Cortex of kidney (tissue), 1 donor: ENCODE data around the gene MYL5.
"Not testable (repeated sequence)": the region's sequence is repeated elsewhere in the genome, so short reads cannot be mapped to it uniquely, and the experiment has no call there.

Source experiments
- DNase-seq: peaks from one replicate; lab custom pipeline; 2025; lab: John Stamatoyannopoulos, UW

MYL5 gene, protein sequence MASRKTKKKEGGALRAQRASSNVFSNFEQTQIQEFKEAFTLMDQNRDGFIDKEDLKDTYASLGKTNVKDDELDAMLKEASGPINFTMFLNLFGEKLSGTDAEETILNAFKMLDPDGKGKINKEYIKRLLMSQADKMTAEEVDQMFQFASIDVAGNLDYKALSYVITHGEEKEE

DNA sequence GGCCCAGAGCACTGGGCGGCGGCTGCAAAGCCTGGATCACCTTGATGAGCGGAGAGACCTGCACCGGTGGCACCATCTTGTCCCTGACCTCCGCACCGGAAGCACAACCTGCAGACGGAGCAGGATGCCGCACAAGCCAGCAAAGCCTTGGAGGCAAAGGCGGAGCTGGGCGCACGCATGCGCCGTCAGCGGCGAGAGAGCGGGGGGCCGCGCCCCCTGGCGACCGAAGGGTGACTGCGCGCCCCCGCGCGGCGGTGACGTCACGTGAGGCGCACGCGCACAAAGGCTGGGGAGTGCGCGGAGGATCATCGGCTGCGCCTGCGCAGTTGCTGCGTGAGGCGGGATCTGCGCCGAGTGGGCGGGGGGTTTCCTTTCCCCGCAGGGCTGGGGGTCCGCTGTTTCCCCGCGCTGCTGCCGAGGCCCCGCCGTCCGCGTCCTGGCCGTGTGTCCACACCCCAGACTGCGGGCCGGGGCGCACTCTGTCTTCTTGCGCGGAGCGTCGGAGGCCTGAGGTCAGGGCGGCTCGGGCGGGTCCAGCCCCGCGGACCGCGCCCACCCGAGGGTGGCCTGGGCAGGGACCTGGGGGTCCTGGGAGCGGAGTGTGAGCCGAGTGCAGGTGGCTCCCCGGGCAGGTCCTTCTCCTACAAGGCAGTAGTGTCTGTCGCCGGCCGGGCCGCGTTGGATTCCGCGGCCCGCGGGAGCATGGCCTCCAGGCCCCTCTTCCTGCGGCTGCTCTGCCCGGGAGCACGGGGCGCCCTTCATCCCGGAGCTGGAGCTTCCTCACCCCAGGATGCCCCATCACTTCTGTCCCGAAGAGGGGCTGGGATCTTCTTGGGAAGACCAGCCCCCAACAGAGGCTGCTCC is at the start of gene MYL5, which contains the start of gene ATP5ME:
Gene MYL5 (plus strand): TSS at position 371 of the 864 bp plus-strand sequence. CDS start 3,485 bp downstream, outside the sequence.
Gene ATP5ME (minus strand): TSS at position 105 of the 864 bp plus-strand sequence. CDS start 29 bp downstream, at position 76.
- DNase-seq, result peak; percentile 58

DNA sequence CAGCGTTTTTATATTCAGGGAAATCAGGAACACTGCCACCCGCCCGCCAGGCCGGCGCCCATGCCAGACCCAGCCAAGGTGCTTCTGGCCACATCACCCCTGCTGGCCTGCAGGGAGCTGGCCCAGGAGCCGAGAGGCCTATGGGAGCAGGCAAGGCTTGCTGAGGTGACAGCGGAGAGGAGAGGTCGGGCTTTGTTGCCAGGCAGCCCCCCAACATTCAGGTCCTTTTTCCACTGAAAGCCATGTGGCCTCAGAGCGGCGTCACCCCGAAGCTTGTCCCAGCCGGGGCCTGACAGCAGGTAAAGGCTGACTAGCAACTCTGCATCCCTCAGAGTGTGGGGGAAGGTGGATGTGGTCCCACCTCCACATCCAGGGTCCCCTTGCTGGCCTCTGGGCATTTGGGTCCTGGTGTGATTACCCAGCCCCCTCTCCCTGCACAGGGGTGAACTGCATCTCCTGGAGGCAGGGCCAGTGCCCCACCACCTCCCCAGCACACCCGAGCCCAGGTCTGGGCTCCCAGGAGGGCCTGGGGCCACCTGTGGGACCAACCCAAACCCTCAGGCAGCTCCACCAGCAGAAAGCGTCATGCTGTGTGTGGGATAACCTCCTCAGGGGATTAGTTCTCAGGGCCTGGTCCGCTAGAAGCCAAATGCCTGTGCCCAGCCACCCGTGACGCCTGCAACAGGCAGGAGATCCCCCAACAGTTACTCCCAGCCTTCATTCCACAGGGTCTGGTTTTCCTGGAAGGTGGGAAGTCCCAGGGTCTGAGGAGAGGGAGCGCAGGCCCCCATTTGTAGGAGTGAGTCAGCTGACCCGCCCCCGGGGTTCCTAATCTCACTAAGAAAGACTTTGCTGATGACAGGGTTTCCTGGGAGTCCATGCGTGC is 49.4 kb upstream of the MYL5 start, which contains the start of gene PDE6B:
Gene PDE6B (plus strand): TSS at position 869 of the 886 bp plus-strand sequence. CDS start 54 bp downstream, outside the sequence.
- no peak for DNase-seq

DNA sequence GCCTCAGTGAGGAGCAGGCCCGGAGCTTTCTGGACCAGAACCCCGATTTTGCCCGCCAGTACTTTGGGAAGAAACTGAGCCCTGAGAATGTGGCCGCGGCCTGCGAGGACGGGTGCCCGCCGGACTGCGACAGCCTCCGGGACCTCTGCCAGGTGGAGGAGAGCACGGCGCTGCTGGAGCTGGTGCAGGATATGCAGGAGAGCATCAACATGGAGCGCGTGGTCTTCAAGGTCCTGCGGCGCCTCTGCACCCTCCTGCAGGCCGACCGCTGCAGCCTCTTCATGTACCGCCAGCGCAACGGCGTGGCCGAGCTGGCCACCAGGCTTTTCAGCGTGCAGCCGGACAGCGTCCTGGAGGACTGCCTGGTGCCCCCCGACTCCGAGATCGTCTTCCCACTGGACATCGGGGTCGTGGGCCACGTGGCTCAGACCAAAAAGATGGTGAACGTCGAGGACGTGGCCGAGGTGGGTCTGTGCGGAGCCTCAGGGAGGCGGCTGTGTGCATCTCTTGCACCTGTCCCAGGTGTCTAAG is 48.6 kb upstream of the MYL5 start:
- peak; percentile 20 for DNase-seq

DNA sequence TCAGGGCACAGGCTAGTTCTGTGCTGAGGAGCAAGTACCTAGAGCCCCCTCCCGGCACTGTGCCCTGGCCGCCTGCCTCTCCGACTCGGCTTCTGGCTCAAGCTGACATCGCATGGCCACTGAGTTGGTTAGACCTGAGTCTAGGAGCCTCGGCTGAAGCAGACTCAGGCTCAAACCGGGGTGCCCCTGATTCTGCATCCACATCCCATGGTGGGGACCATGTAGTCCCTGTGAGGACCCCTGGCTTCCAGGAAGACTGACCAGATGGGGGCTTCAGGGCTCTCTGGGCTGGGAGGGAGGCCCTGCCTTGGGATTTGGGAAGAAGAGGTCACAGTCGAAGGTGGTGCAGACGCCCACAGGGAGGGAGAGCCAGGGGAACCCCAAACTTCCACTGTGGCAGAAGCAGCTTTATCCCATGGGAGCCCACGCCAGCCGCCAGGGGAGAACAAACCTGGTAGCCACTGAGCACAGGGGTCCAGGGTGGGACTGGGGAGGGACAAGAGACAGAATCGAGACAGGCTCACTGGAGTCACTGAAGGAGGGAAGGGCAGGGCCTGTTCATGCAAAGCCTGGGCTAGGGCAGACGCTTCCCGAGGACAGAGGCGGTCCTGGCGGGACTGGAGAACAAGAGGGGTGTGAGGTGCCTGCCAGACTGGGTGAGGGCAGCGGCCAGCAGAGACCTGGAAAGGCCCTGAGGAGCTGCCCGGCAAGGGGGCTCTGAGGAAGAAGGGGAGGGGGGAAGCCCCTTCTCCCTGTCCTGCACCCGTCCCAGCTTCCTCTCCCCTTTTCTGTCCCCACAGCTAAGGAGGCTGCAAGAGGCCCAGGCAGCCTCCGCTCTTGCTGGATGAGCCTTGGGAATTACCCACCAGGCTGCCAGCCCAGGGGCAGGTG is 47.9 kb upstream of the MYL5 start:
- no peak for DNase-seq

DNA sequence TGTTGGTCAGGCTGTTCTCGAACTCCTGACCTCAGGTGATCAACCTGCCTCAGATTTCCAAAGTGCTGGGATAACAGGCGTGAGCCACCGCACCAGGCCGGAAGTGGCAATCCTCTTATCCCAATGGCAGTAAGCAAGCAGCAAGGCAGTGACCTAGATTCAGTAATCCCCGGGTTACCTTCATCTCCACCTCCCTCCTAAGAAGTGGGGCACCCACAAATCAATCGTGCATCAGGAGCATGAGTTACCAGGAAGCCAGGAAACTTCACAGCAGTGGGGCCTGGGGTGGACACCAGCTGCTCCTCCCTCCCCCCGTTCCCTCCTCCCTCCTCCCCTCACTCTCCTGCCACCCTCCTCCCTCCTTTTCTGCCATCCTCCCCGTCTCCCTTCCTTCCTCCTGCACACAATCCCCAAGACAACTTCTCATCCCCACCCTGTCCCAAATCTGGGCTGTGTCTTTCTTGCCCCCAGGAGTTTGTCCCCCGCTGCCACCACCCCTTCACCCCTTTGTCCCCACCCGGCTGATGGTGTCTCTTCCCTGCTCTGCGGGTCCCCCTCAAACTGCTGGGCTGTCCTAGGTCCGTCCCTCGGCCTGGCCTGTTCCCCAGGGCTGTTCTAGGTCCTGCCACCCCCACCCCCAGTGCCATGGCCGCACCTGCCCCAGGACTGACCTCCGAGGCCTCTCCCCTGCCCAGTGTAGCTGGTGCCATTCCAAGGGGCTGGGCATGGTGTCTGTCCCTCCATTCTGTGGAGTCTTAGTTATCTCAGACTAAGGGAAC is 46.8 kb upstream of the MYL5 start:
- no peak for DNase-seq

DNA sequence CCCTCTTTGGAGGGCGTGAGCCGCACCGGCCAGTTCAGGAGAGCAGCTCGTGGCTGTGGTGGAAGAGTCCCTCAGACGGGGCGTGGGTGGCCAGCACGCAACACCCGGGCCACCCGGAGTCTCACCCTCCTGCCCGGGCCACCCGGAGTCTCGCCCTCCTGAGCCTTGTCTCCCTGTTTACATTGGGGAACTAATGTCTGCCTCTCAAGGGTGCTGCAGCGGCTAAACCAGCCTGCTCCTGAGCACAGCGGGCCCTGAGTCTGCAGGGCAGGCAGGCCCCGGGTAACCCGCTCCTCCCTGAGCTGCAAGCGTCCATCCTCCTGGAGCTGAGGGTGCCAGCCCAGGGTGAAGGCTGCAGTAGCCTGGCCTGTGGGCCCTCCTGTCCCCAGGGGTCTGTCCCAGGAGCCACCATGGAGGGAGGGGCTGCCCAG is 46.0 kb upstream of the MYL5 start:
- no peak for DNase-seq

DNA sequence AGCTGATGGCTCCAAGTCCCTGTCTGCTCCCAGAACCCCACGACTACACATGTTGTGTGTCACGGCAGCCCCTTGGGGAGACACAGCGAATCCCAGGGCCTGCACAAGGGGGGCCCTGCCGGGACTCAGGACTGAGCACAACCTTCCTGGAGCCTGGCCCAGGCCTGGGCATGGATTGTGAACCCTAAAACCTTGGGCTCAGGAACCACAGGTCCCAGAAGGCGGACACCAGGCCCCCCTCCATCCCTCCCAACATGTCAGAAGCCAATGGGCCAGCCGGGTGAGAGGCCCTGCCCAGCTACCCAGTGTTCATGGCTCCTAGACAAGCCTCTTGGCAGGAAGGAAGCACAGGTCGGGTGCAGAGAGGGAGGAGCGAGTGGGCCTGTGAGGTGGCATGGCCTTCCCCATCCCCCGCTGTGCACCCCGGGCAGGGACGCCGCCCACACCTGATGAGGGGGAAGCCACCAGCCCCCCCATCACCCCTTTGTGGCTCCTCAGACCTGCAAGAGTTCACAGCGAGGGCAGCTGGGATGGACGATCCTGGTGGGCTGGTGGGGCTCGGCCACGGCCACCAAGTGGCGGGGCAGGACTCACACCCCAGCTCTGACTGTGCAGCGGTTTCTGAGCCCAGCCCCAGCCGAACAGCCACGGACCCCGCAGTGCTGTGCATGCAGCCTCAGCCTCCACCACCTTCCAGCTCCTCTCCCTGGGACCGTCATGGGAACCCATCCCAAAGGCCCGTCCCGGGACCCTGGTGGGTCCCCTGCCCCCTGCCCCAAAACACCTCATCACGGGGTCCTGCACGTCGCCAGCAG is 45.3 kb upstream of the MYL5 start:
- no peak for DNase-seq

DNA sequence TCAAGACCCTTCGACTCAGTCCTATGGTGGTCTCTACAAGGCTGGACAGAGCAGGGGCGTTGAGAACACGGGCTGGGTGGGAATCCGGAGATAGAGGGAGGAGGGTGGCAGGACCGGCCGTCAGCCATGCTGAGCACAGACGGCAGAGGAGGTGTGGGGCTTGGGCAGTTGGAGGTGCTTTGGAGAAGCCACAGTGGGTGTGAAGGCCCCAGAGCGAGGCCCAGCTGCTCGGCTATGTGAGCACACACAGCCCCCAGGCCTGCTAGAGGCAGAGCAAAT is 44.8 kb upstream of the MYL5 start:
- no peak for DNase-seq

DNA sequence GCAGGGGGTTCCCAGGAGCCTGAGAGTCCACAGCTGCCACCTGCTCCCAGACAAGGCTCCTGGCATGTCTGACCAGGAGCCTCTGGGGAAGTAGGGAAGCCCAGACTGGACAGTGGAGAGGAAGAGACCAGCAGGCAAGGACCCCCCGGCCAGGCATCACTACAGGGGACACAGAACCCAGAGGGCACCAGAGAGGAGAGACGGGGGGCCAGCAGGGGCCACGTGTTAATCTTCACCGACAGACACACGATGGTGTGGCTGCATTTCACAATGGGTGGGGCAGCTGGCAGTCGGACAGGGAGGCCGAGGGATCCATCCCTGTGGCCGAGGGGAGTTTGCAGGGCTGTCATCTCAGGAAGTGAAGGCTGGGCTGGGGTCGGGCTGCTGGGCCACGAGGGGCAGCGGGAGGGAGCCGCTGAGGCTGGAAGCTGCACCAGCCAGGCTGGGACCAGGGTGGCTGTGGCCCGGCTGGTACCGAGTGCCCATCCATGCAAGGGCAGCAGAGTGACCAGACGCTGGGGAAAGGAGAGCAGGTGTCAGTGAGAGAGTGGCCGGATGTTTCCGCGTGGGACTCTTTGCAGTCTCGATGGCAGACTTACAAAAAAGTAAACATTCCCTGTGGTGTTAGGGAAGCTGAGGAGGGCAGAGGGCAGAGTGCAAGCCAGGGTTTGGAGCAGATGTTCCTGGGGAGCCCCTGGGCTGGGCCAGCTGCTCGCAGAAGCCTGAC is 44.3 kb upstream of the MYL5 start:
- DNase-seq, result no peak

DNA sequence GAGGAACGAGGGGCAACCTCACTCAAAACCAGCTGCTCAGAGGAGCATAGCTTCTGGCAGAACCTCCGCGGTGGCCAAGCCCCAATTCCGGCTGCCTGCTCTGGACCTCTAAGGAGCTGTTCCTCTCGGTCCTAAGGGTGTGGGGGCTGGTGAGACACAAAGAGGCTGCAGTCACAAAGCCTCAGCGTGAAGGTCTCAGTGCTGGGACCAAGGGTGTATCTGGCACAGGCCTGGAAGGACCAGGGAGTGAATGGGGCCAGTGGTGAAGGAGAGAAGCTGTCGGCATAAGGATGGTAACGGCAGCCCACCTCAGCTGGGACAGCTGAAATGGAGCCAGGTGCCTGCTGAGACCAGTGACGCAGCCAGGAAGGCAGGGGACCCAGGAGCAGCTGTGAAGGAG is 43.7 kb upstream of the MYL5 start:
- DNase-seq, result no peak

DNA sequence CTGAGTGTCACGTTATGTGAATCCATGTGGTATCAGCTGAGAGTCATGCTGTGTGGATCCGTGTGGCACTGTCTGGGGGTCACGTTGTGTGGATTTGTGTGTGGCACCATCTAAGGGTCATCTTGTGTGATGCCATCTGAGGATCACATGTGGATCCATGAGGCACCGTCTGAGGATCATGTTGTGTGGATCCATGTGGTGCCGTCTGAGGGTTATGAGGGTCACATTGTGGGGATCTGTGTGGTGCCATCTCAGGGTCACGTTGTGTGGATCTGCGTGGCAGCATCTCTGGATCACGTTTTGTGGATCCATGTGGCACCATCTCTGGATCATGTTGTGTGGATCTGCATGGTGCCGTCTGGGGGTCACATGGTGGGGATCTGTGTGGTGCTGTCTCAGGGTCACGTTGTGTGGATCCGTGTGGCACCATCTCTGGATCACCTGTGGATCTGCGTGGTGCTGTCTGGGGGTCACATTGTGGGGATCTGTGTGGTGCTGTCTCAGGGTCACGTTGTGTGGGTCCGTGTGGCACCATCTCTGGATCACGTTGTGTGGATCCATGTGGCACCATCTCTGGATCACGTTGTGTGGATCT is 42.0 kb upstream of the MYL5 start:
- DNase-seq, result no peak

DNA sequence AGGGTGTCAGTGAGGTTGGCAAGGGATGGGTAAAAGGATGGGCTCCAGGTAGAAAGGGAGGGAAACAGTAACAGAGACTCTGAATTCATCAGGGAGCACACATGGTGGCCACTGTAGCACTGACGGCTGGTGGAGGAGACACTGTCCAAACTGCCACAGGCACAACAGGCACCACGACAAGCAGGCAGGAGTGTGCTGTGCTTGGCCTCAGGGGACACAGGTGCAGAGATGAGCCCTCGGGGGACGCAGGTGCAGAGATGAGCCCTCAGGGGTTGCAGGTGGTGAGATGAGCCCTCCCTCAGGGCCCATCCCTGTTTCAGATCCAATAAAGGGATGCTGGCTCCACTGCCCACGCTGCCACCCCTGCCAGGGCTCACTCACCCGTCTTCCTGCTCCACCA is 41.4 kb upstream of the MYL5 start:
- DNase-seq, result no peak

DNA sequence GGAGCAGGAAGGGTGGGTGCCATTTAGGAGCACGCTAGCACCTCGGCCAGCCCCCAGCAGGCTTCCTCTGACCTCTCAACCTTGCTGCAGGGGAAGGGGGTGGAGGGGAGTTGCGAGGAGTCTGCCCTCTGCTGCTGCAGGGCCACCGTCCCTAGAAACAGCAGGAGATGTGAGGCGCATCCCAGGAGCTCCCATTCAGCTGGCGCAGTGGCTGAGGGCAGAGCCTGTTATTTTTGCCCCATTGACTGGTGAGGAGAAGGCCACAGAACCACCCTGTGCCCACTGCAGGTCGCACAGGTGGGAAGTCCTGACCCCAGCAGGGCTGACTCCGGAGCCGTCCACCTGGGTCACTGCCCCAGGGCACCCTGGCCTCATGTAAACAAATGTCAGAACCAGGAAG is 40.9 kb upstream of the MYL5 start:
- DNase-seq, result no peak

DNA sequence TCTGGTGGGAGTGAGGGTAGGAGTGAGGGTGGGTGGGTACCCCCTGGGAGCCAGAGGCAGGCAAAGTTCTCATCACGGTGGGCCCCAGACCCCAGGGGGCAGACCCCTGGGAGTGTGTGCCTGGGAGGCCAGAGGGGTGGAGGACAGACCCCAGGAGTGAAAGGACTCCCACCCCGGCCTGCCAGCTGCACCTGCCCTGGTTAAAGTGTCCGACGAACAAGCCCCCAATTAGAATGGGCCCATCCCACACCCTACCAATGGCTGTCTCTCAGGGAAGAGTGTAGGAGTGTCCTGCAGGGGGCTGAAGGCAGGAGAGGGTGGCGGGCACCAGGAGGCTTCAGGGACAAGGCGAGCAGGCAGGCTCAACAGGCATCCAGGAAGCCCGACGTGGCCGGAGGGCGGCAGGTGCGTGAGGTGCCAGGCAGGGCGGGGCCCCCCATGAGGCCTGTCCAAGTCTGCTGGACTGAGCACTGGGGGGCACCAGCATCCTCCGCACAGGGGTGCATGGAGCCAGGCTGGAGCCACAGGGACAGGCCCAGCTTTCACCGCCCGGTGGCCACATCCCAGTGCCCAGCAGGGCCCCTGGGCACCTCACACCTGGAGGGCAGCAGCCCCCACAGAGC is 40.3 kb upstream of the MYL5 start:
- no peak for DNase-seq

DNA sequence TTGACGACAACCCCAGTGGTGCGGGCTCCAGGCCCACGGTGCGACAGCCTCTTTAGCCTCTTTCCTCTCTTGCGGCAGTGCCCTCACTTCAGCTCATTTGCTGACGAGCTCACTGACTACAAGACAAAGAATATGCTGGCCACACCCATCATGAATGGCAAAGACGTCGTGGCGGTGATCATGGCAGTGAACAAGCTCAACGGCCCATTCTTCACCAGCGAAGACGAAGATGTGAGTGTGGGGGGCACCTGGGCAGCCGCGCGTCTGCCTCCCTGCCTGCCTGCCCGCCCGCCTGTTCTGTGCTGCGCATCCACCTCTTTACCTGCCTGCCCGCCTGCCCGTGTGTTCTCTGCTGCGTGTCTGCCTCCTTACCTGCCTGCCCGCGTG is 39.8 kb upstream of the MYL5 start:
- DNase-seq, result no peak

DNA sequence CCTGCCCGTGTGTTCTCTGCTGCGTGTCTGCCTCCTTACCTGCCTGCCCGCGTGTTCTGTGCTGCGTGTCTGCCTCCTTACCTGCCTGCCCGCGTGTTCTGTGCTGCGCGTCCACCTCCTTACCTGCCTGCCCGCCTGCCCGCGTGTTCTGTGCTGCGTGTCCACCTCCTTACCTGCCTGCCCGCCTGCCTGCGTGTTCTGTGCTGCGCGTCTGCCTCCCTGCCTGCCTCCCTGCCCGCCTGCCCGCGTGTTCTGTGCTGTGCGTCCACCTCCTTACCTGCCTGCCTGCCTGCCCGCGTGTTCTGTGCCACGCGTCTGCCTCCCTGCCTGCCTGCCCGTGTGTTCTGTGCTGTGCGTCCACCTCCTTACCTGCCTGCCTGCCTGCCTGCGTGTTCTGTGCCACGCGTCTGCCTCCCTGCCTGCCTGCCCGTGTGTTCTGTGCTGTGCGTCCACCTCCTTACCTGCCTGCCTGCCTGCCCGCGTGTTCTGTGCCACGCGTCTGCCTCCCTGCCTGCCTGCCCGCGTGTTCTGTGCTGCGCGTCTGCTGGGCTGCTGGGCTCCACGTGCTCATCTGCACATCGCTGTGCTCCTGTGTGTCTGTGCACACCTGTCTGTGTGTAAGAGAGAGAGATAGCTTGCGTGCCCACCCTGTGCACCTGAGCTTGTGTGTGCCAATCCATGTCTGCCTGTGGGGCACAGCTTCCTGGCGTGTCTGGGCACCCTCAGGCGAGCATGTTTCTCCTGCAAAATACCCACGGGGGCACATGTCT is 39.1 kb upstream of the MYL5 start:
- DNase-seq, result not testable (repeated sequence)
